GM15510 (cell line): ENCODE data around the gene ADH1A.

ENCODE experiments used
- POLR2A ChIP-seq: IDR thresholded peaks from 3 replicates; pipeline ENCODE4 v1.6.1; 2011; ENCODE audit warnings: borderline replicate concordance; ENCODE audit not compliant: insufficient read length; ENCODE audit errors: extremely low read depth

The ADH1A gene

DNA sequence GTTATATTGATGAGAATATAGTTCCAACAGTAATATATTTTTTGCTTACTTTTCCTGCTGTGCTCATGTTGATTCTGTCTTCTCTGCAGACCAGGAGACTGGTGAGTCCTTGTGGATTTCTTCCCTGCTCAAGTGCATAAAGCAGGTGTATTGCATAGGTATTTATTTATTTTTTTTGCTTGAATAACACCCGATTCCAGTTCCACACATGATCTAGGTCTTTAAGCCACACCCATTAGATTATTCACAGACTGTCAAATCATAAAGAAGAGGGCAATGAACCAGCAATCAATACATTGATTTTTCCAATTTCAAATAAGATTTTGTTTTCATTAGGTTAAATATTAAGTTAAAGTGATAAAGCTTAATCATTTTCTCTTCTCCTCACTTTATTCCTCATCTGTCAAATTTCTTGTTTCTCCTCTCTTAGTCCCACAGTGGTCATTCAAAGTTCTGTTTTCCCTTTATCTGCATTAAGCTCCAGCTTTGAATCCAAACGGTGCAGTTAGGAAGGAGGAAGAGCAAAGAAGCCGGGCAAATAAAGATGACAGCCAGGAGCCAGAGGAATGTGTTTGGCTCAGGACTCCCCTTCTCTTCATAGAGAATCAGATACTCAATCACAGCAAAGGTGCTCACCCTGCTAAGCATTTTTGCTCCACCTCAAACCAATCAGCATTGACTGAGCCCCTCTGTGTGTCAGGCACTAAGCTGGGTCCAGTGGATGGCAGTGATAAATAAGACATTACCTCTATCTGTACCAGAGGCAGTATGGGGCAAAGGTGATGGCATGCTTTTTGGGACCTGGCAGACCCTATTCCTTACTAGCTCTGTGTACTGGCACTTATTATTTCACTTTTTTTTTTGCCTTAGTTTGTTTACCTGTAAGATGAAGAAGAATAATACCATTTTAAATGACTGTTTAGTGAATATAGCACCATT is at the start of gene ADH1A:
ADH1A (minus strand) TSS at position 138 of the 939 bp plus-strand sequence; CDS start at position 67, 71 bp downstream.
- TF ChIP-seq POLR2A, result no peak

DNA sequence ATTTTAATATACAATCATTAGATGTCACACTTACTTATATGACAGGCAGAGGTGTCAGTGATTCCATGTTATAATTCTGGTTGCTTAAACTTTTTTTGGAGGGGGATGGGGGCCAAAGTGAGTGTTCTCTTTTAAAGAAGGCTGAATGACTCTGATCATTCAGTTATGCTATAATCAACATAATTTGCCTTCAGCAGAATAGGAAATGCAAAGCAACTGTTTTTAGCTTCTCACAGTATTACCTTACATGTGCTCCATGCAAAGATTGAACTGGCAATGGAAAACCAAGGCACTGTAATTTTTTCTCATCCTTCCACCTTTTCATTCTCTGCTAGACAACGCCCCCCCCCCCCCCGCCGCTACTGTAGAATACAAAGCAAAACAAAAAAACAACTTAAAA is 48.4 kb upstream of the ADH1A start:
- no peak for TF ChIP-seq POLR2A

DNA sequence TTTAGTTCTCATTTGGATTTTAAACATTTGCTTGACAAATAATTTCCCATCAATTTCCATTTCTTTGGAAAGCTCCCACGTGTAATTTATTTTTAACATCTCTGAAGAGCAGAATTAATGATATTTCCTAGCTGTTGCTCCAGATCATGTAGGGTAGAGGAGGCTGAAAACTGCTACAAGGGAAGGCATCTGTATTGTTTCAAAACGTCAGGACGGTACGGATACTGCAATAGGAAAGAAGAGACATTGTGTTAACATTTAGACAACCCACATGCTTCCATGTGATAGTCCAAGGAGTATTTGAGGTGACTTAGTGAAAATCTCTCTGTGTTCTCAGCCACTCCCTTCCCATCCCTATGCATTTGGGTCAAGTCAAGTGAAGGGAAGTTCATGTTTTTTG is 45.8 kb upstream of the ADH1A start:
- TF ChIP-seq POLR2A, result no peak

DNA sequence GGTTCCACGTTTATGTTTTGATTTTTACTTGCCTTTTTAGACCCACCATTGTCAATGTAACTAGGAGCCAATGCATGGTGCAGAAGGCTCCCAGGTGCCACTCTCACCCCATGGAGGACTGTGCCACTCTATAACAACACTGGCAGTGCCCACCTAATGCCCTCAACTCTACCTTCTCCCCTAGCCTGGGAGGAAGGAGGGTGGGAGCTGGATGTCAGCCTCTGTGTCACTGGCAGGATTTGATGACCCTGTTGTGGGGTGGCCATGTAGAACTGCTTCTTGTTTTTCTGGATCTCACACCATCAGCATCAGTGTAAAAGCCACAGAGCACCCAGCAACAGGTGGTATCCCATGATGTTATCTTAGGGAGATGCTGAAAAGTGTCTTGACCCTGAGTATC is 44.1 kb upstream of the ADH1A start:
- TF ChIP-seq POLR2A, result no peak

DNA sequence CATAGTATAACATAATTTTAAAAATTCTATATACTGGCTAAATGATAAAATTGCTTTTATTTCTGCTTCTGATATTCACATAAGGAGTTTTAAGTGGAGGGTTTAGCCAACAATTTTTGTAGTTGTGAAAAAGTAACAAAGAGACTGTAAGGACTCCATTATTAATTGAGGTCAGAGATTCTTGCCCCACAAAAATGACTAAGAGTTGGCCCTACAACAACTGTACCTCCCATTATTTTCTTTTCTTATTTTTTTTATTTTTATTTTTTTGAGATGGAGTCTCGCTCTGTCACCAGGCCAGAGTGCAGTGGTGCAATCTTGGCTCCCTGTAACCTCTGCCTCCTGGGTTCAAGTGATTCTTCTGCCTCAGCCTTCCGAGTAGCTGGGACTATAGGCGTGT is 39.9 kb upstream of the ADH1A start:
- TF ChIP-seq POLR2A, result no peak

DNA sequence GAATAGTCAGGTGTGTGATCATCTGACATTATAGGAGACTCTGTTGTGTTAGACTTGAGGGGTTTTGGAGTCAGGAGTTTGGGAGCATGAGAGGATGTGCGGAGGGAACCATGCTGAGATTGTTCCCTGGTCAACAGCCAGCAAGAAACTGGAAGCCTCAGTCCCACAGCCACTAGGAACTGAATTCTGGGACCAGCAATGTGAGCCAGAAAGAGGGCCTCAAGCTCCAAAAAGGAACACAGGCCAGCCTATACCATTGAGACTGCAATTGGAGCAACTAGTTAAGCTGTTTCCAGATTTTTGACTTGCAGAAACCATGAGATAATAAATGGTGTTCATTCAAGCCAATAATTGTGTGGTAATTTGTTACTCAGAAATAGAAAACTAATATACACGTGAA is 39.1 kb upstream of the ADH1A start:
- TF ChIP-seq POLR2A, result no peak

DNA sequence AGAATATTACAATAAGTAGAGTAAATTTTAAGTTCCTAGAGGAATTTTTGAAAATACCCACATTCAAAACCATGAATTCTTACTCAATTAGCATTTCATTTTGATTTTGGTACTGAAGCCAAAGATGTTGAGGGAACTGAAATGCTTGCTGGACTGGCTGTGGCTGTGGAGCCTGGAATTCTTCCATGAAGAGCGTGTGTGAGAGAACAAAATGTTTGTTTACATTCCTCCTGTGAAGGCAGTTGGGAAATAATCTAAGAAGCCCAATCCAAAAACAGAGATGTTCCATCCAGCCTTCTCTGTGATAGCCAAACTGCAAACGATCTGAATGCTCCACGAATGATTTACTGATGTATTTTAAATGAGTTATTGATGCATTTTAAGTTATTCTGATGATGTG is 34.2 kb upstream of the ADH1A start:
- no peak for TF ChIP-seq POLR2A

DNA sequence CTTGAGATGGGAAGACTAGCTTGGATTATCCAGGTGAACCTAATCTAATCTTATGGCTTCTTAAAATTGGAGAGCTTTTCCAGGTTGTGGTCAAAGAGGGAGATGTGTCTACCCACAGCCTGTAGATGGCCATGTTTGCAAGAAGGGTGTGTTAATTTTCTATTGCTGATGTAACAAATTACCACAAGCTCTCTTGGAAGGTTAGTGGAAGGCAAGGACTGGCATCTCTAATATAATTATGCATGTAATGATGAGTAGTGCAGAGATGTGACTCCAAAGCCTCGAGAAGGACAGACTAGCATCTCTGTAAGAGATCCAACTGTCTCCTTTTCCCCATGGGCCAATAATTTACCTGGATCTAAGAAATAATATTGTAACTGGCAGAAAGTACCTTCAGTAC is 33.6 kb upstream of the ADH1A start:
- TF ChIP-seq POLR2A, result no peak

DNA sequence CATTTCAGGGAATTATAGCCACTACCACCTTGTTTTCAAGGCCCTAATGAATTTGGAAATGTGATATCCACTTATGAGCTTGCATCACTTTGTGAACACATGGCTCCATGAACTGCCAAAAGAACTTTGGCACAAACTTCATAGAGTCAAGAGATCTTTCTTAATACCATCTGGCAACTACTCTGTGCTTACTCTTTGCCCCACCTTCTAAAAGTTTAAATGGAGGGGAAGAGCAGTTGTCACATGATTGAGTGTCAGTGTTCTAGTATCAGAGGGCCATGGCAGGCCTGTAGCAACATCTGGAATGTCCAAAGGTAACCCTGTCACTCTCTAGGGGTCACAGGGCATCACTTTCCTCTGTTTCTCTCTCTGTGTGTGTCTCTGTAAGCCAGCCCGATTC is 33.0 kb upstream of the ADH1A start:
- no peak for TF ChIP-seq POLR2A

DNA sequence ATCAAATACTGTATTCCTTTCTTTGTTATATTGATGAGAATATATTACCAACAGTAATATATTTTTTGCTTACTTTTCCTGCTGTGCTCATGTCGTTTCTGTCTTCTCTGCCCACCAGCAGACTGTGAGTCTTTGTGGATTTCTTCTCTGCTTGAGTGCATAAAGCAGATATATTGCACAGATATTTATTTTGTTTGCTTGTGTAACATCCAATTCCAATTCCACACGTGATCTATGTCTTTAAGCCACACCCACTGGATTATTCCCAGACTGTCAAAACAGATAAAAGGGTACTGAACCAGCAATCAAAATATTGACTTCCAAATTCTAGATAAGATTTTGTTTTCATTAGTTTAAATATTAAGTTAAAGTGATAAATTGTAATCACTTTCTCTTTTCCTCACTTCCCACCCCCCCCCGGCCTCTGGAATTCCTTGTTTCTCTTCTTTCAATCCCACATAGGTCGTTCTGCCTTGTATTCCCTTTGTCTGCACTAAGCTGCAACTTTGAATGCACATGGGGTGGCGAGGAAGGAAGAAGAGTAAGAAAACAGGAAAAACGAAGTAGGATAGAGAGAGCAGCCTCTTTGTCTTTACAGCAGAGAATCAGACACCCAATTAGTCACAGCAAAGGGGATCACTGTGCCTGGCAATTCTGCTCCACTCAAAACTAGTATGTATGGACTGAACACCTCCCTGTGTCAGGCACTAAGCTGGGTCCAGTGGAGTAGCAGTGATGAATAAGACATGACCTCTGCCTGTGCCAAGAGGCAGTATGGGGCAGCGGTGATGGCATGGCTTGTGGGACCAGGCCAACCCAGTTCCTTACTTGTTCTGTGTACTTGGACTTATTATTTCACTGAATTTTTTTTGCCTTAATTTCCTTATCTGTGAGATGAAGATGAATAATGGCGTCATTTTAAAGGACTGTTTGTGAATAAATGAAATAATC is 30.7 kb upstream of the ADH1A start, which contains the start of gene ADH1B:
ADH1B (minus strand) TSS at position 161 of the 951 bp plus-strand sequence; CDS start at position 91, 70 bp downstream.
- no peak for TF ChIP-seq POLR2A

DNA sequence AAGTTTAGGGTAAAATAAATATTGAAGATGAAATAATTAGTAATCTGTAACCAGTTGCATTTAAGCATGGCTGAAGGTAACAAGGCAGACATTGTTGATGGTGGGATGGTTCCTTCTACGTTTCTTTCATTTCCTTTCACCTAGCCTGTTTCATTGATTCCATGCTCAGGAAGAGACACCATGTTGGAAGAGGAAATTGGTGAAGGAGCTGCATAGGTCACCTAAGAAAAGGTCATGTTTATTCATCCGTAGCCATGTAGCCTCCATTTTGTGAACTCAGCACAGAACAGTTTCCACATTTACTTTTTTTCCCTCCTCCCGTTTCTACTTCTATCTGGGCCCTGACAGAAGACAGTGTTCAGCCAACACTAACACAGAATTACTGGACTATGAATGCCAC is 26.6 kb upstream of the ADH1A start:
- no peak for TF ChIP-seq POLR2A

DNA sequence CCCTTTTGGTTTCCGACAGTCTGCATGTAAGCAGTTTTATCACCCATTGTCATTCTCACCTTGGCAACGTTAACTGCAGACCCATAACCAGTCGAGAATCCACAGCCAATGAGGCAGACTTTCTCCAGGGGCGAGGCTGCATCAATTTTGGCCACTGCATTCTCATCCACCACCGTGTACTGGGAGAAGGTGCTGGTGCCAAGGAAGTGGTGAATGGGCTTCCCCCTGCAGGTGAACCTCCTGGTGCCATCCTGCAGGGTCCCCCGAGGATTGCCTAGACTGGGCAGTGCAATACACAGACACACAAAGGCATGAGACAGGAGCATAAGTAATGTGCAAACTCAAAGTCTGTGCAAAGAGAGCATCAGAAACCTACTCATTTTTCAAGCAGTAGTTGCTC is 25.1 kb upstream of the ADH1A start:
- TF ChIP-seq POLR2A, result no peak

DNA sequence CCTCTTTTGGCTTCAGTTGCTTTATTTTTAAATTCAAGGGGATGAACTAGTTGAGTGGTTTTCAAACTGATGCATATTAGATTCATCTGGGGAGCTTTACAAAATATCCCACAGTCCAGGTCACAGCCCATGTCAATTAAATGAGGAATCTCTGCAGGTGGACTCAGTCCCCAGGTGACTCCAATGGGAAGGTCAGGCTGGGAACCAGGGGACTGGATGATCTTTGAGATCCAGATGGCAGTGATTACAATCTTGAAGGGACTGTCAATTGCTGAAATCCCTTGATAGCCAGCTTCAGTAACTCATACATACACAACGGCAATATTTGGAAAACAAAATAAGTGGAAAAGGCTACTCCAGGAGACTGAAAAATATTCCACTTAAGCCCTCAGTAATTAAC is 23.4 kb upstream of the ADH1A start:
- no peak for TF ChIP-seq POLR2A

DNA sequence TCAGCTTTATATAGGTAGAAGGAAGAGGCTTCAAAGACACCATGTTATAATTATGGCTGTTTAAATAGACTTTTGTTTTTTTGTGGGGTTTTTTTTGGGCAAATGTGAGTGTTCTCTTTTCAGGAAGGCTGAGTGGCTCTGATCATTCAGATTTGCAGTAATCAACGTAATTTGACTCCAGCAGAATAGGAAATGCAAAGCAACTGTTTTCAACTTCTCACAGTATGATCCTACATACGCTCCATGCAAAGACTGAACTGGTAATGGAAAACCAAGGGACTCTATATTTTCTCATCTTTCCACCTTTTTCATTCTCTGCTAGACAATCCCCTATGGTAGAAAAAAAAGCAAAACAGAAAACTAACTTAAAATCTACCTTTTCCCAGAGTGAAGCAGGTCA is 19.6 kb upstream of the ADH1A start:
- TF ChIP-seq POLR2A, result no peak
